ENCODE data around the gene CTXN3.

The CTXN3 gene

DNA sequence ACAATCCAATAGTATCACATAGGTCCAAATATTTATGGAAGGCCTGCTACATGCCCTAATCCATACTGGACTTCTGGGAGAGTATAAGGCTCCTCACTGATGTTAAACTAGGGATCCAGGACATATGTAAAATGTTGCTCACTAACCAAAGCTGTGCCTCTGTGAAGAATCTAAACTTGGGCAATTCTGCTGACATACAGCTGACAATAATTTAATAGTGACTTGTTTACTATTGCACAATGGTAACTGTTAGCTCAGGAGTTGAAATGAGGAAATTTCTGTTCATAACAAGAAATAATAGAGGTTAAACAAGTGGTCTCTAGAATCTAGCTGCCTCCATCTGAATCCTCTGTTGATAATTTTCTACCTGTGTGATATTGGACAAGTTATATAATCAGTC, 14.9 kb upstream of the CTXN3 start:
- no peaks in the 10 kb centered on the region for H3K9me3 Mint-ChIP-seq
- no peak overlapping the region for H3K27ac Mint-ChIP-seq
- H3K36me3 Mint-ChIP-seq (ENCODE audit: low read depth): no peaks in the 10 kb centered on the region
- H3K4me1 Mint-ChIP-seq (ENCODE audit: low read depth): no peaks in the 10 kb centered on the region
- no peak overlapping the region for H3K4me3 Mint-ChIP-seq
- peaks cover 3% of the 10 kb centered on the region for H3K27me3 Mint-ChIP-seq

DNA sequence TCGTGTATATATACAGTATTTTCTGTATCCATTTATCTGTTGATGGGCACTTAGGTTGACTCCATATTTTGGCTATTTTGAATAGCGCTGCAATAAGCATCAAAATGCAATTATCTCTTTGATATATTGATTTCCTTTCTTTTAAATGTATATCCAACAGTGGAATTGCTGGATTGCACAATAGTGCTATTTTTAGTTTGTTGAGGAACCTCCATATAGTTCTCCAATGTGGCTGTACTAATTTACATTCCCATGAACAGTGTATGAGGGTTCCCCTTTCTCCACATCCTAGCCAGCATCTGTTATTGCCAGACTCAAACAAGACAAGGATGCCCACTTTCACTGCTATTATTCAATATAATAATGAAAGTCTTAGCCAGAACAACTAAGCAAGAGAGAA, 9.1 kb upstream of the CTXN3 start:
- H3K36me3 Mint-ChIP-seq (ENCODE audit: low read depth): no peaks in the 10 kb centered on the region
- no peaks in the 10 kb centered on the region for H3K4me1 Mint-ChIP-seq (ENCODE audit: low read depth)
- H3K4me3 Mint-ChIP-seq: no peak overlapping the region
- no peak overlapping the region for H3K27ac Mint-ChIP-seq
- H3K9me3 Mint-ChIP-seq: no peaks in the 10 kb centered on the region
- no peaks in the 10 kb centered on the region for H3K27me3 Mint-ChIP-seq

DNA sequence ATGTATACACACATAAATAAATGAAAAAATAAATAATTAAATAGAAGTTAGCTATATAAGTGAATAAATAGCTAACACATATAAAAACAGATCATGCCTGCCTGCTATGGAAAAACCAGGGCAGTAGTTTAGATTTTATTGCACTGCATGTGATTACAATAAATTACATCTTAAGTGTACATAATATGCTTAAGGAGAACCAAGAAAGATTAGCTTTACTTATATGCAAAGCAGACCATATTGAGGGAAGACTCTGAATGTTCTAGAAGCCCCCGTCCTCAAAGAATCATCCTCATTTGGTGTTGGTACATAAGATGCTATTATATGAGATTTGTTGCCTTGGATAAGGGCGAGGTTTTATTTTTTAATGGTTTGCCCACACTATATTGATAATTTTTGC, 5.9 kb upstream of the CTXN3 start:
- Mint-ChIP-seq H3K4me1 (ENCODE audit: low read depth) (no peaks in the 10 kb centered on the region), H3K9me3 (no peaks in the 10 kb centered on the region), H3K4me3 (no peak overlapping the region), H3K36me3 (ENCODE audit: low read depth) (no peaks in the 10 kb centered on the region), H3K27me3 (no peaks in the 10 kb centered on the region), H3K27ac (no peak overlapping the region)

DNA sequence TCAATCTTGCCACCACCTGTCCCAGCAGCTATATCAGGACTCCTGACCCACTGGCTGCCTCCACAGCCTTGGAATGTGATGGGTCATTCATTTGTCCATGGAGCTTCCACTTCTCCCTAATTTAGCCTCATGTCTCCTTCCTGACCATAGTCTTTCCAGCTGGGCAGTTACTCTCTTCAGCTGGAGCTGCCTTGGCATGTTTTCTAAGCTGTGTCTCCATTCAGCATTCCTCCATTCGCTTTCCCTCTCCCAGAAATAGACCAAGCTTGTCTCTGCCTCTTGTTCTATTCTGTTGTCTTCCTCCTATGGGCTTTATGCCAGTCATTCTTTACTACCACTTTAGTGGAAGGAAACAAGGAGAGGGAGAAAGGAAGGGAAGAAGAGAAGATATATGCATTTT, 5.3 kb upstream of the CTXN3 start:
- H3K27me3 Mint-ChIP-seq: no peaks in the 10 kb centered on the region
- H3K36me3 Mint-ChIP-seq (ENCODE audit: low read depth): no peaks in the 10 kb centered on the region
- no peaks in the 10 kb centered on the region for H3K9me3 Mint-ChIP-seq
- no peaks in the 10 kb centered on the region for H3K4me1 Mint-ChIP-seq (ENCODE audit: low read depth)
- no peak overlapping the region for H3K27ac Mint-ChIP-seq
- H3K4me3 Mint-ChIP-seq: no peak overlapping the region

DNA sequence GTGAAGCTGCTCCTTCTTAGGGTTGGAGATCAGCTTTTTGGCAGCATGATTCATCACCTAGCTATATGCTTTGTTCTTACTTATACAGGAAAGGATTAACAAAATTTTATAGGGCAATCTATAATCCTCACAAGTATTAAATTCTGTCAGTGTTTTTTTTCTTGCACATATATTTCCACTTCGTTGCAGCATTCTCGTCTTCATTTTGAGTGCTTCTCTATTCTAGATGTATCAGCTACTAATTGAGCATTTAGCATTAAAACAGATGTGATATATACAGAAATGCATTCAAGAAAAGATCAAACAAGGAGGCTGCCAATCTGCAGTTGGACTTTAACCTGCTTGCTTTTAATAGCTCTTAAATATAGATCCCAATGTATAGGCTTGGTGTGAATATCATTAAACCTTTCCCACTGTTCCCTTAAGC, 3.6 kb upstream of the CTXN3 start:
- H3K4me1 Mint-ChIP-seq (ENCODE audit: low read depth): no peaks in the 10 kb centered on the region
- no peak overlapping the region for H3K27ac Mint-ChIP-seq
- H3K36me3 Mint-ChIP-seq (ENCODE audit: low read depth): no peaks in the 10 kb centered on the region
- H3K27me3 Mint-ChIP-seq: no peaks in the 10 kb centered on the region
- H3K4me3 Mint-ChIP-seq: no peak overlapping the region
- no peaks in the 10 kb centered on the region for H3K9me3 Mint-ChIP-seq

DNA sequence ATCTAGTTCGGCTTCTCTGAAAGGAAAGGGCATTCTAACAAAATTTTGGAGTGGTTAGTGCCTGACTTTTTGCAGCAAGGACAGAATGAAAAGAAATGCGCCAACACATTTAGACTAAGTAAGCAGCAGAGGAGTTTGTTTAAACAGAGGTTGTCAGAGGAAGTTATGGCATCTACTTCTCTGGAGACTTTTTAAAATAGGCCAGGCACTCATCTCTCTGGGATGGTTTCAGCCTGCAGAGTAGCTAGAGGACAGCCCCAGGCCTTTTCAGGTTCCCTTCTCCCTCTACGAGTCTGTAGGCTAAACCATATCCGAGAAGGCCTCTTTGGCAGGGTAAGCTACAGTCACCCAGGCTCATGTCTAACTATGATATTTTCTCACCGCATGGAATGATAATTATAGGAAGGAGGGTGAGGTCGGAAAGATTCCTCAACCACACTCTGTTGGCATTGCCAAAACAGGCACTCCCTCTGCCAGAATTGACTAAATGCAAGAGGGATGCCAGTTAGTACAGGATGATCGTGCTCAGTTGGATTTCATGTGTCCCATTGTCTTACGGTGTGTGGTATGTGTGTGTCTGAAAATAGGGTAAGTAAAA, 1.4 kb upstream of the CTXN3 start:
- no peaks in the 10 kb centered on the region for H3K27me3 Mint-ChIP-seq
- H3K4me3 Mint-ChIP-seq: no peak overlapping the region
- H3K9me3 Mint-ChIP-seq: no peaks in the 10 kb centered on the region
- H3K27ac Mint-ChIP-seq: no peak overlapping the region
- no peaks in the 10 kb centered on the region for H3K4me1 Mint-ChIP-seq (ENCODE audit: low read depth)
- H3K36me3 Mint-ChIP-seq (ENCODE audit: low read depth): no peaks in the 10 kb centered on the region

DNA sequence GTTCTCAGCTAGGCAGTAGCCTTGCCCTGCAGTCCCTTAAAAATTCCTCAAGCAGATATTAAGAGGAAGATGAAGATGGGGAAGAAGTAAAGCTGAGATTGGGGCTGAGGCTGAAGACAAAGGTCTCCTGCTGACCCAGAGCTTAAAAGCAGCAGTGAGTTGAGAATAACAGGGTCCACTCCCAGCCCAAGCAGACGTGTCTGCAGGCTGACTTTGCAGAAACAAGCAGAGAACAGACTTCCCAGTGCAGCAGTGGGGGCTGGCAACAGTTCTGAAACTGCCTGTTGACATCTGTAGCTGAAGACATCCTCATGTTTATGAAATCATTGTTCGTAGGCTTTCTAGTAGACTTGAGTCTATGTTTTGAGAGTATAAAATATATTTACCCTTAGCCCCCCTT, 1.1 kb downstream of the CTXN3 start:
- no peaks in the 10 kb centered on the region for H3K27me3 Mint-ChIP-seq
- no peaks in the 10 kb centered on the region for H3K36me3 Mint-ChIP-seq (ENCODE audit: low read depth)
- H3K9me3 Mint-ChIP-seq: no peaks in the 10 kb centered on the region
- H3K4me3 Mint-ChIP-seq: no peak overlapping the region
- no peaks in the 10 kb centered on the region for H3K4me1 Mint-ChIP-seq (ENCODE audit: low read depth)
- no peak overlapping the region for H3K27ac Mint-ChIP-seq

DNA sequence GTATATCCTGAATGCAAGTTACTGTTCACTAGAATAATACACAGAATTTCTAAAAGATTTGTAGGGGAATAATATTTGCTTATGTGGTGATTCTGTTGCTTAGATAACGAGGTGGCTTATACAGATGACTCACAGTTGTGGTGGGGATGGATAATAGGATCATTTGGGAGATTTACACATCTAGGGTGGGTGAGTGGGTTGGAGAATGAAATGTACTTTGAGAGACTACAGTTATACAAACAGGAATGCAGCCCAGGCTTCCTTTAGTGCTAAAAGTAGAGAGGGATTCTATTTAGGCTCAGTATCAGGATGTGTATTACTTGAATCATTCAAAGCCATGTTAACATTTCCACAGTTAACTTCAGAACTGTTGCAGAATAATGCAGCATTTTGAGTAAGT, 1.8 kb downstream of the CTXN3 start:
- Mint-ChIP-seq H3K4me3 (no peak overlapping the region), H3K4me1 (ENCODE audit: low read depth) (no peaks in the 10 kb centered on the region), H3K27me3 (no peaks in the 10 kb centered on the region), H3K27ac (no peak overlapping the region), H3K36me3 (ENCODE audit: low read depth) (no peaks in the 10 kb centered on the region), H3K9me3 (no peaks in the 10 kb centered on the region)

DNA sequence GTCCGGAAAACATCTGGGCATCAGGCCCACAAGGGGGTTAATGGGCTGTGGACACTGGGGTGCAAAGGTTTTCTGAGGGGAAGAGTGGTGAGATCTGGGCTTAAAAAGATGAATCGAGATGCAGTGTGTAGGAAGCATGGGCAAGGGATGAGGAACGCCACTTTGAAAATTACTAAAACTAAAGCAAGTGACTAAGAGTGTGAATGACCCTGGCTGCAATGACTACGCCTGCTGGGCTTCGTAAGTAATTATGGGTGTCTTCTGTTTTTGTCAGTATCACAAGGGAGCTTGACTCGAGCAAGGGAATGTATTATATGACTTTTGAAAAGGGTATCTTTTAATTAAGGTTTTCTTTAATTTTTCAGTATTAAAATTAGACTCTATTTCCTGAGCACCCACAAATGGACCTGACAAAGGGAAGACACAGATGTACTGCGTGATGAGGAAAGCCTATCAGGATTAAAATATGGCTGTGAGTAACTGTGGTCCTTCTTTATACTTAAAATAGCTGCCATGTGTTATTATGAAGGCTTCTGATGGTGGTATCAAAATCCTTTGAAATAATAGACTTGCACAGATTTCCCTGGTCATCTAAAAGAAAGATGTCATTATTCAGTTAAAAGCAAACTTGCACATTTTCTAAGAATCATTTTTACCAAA, 4.2 kb downstream of the CTXN3 start:
- Mint-ChIP-seq H3K36me3 (ENCODE audit: low read depth) (no peaks in the 10 kb centered on the region), H3K27ac (no peak overlapping the region), H3K9me3 (no peaks in the 10 kb centered on the region), H3K4me3 (no peak overlapping the region), H3K4me1 (ENCODE audit: low read depth) (no peaks in the 10 kb centered on the region), H3K27me3 (no peaks in the 10 kb centered on the region)

DNA sequence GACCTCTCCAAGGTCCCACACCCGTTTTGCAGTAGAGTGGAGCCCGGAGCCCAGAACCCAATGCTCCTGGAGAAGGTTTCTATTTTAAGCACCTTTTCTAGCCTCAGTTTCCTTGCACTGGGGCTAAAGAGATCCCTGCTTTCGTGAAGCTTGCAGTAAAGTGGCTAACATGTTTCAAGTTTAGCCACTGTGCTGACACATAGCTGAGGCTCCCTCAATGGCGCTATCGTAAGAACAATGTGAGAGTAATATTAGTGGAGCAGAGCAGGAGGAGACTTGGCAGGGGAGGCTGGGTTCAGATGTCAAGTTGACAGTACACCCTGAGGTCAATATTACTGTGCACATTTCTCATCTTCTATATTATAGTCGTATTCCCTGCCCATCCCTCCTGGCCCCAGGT, 7.9 kb downstream of the CTXN3 start:
- H3K27me3 Mint-ChIP-seq: no peaks in the 10 kb centered on the region
- no peaks in the 10 kb centered on the region for H3K9me3 Mint-ChIP-seq
- H3K4me1 Mint-ChIP-seq (ENCODE audit: low read depth): no peaks in the 10 kb centered on the region
- no peak overlapping the region for H3K4me3 Mint-ChIP-seq
- no peaks in the 10 kb centered on the region for H3K36me3 Mint-ChIP-seq (ENCODE audit: low read depth)
- no peak overlapping the region for H3K27ac Mint-ChIP-seq

DNA sequence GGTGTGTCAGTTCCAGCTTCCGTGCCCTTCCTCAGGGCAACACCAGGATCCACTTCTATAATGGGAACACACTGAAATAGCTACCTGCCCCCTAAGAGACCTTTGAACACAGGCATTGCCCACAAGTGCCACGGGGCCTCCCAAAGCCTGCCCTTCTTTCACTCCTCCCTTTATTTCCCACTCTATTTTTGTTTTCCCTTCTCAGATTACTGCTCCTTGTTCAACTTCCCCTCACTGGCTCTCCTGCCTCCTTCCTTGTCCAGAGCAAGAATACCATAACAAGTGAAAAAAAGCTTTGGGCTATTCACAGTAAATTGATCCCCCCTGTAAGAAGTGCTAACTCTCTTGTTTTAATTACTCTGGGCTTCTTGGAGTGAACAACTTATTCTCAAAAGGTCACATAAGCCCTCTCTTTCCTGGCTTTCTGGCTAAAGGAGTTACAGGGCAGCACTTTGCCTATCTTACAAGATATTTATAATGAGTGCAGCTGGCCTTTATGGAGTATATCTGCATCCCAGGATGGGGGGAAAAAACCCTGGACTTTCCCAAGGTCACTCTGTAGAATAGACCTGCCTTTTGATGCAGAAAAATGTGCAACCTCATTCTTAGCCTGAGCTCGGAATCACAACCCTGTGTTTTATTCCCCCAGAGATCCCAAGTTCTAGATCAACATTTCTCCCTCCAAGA, 11.3 kb downstream of the CTXN3 start:
- Mint-ChIP-seq H3K27me3 (no peaks in the 10 kb centered on the region), H3K4me3 (no peak overlapping the region), H3K36me3 (ENCODE audit: low read depth) (no peaks in the 10 kb centered on the region), H3K9me3 (no peaks in the 10 kb centered on the region), H3K4me1 (ENCODE audit: low read depth) (no peaks in the 10 kb centered on the region), H3K27ac (no peak overlapping the region)

DNA sequence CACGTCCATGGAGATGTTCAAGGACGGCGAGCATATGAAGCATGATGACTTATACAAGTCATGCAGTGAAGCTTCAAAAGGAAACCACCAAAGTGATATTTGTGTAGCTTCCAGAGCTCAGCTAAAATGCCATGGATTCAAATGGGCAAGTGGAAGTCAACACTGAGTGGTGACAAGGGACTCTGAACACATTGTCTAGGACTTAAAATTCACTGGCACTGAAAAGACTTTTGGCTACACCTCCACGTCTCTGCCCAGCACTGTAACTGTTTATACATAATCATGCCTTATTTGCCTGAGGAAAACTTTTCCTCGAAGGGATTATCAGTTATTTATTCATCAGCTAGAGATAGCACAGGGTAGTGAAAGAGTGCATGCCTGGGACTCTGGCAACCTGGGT, 15.2 kb downstream of the CTXN3 start:
- Mint-ChIP-seq H3K4me3 (no peak overlapping the region), H3K27ac (no peak overlapping the region), H3K9me3 (no peaks in the 10 kb centered on the region), H3K4me1 (ENCODE audit: low read depth) (no peaks in the 10 kb centered on the region), H3K36me3 (ENCODE audit: low read depth) (no peaks in the 10 kb centered on the region), H3K27me3 (peaks cover 2% of the 10 kb centered on the region)

DNA sequence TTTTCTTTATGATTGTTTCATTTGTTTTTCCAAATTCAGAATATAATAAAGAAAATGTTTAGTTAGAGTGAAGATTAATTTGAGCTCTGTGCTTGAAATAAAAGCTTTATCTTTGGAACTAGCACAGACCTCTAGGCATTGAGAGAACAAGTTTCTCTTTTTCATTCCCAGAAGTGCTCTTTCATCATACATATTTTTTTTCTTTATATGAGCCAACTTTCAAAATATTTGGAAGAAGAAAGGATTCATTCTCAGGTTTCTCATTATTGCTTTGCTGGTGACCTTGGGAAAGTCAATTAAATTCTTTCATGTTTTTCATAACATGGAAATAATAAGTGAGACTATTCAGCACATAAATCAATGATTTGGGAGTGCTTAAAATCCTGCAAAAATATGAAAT, 16.8 kb downstream of the CTXN3 start:
- Mint-ChIP-seq H3K9me3 (no peaks in the 10 kb centered on the region), H3K36me3 (ENCODE audit: low read depth) (no peaks in the 10 kb centered on the region), H3K4me1 (ENCODE audit: low read depth) (no peaks in the 10 kb centered on the region), H3K27ac (no peak overlapping the region), H3K4me3 (no peak overlapping the region), H3K27me3 (peaks cover 2% of the 10 kb centered on the region)

DNA sequence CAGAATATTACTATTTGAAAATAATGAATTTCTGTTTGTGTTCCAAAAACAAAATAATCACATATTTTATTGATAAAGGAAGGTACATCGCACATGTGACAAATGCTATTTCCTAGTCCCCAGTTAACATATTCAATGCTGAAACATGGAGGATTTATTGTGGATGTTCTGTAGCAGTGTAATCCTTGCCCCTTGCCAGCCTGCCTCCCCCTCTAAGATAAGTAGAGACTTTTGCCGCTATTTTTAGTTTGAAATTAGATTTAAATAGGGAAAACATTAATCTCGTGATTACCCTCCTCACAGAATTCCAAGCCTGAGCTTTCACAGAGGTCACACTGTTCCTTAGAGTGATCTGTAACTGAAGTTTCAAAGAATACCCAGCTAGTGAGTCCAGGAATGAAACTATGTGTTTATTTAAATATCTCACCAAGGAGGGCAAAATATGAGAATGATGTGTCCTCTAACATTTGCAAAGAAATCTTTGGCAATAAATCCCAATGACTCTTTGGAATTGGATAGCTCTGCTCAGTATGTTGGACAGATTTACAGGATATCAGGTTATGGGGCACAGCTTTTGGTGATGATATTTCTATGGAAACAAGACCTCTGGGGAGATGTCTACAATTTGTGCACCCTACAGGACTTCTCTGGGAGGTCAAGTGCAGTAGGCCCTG, 17.3 kb downstream of the CTXN3 start:
- no peak overlapping the region for H3K4me3 Mint-ChIP-seq
- peaks cover 2% of the 10 kb centered on the region for H3K27me3 Mint-ChIP-seq
- no peaks in the 10 kb centered on the region for H3K36me3 Mint-ChIP-seq (ENCODE audit: low read depth)
- no peaks in the 10 kb centered on the region for H3K4me1 Mint-ChIP-seq (ENCODE audit: low read depth)
- no peak overlapping the region for H3K27ac Mint-ChIP-seq
- H3K9me3 Mint-ChIP-seq: no peaks in the 10 kb centered on the region

DNA sequence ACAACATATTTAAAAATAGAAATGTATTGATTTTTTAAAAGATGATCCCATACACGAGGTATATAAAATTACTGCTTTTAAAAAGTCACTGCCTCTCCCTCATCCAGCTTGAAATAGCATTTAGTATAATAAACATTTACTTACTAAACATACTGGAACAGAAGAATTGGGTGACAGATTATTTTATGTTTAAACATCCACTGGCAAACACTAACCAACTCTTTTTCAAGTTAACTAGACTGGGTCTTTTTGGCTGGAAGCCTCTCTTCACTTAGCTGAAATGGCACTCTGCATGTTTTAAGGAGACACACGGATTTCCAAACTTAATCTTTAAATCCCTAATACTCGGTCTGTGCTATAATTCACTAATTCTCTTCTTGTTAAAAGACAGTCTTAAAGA, 19.0 kb downstream of the CTXN3 start:
- H3K9me3 Mint-ChIP-seq: no peaks in the 10 kb centered on the region
- no peak overlapping the region for H3K4me3 Mint-ChIP-seq
- H3K27me3 Mint-ChIP-seq: peaks cover 2% of the 10 kb centered on the region
- no peaks in the 10 kb centered on the region for H3K4me1 Mint-ChIP-seq (ENCODE audit: low read depth)
- no peaks in the 10 kb centered on the region for H3K36me3 Mint-ChIP-seq (ENCODE audit: low read depth)
- no peak overlapping the region for H3K27ac Mint-ChIP-seq

Measured in stimulated activated naive CD8-positive, alpha-beta T cell treated with anti-CD3 and anti-CD28 coated beads, Interleukin-15, Interleukin-2, amounts not matched to agents 100 ng/mL and 50 ng/mL, for 24 hours (primary cell).